HL-60 (cell line): ENCODE results near the gene CLDN19.

Source experiments
- CTCF ChIP-seq: IDR thresholded peaks from one replicate; pipeline ENCODE4 v1.5.1; 2011; ENCODE audit warnings: low read length, control low read depth, inconsistent platforms; ENCODE audit not compliant: insufficient read depth
- GABPA ChIP-seq: IDR thresholded peaks from 2 replicates; pipeline ENCODE4 v1.6.1; 2012; ENCODE audit warnings: low read depth
- POLR2AphosphoS5 ChIP-seq: IDR thresholded peaks from 2 replicates; pipeline ENCODE4 v1.6.1; 2012; ENCODE audit warnings: low read depth
- REST ChIP-seq: IDR thresholded peaks from 2 replicates; pipeline ENCODE4 v1.6.1; 2012; ENCODE audit warnings: low read depth; ENCODE audit not compliant: insufficient replicate concordance

- TF ChIP-seq CTCF: no peak
- TF ChIP-seq REST: no peak
- TF ChIP-seq POLR2AphosphoS5: no peak
- TF ChIP-seq GABPA: no peak
These were observed 1.9 kb downstream of the CLDN19 start for GRCh38 chr1:42737986-42738677.
